HG03025 (cell line): Measurements from ENCODE around the gene ERICH6B.

Experiments used
- ATAC-seq: cut with Tn5 transposase; IDR thresholded peaks from one replicate; pipeline ENCODE4 v1.9.1; 2021; ENCODE audit warnings: mild to moderate bottlenecking, moderate library complexity; ENCODE audit not compliant: unreplicated experiment, low FRiP score

The ERICH6B gene

GRCh38 chr13:45508776-45509175, 106.8 kb downstream of the ERICH6B start:
- ATAC-seq, result no peak

- no peak for ATAC-seq
Measured at GRCh38 chr13:45506811-45507210, 108.7 kb downstream of the ERICH6B start.

GRCh38 chr13:45503658-45504057, 111.9 kb downstream of the ERICH6B start:
- ATAC-seq, result no peak

GRCh38 chr13:45501175-45501526, 114.4 kb downstream of the ERICH6B start:
- ATAC-seq, result no peak

- no peak for ATAC-seq
Measured at GRCh38 chr13:45500492-45501174, 114.9 kb downstream of the ERICH6B start.

- ATAC-seq, result no peak
Measured at GRCh38 chr13:45496942-45497341, 118.6 kb downstream of the ERICH6B start.

- ATAC-seq, result no peak
Measured at GRCh38 chr13:45492538-45492937, 123.0 kb downstream of the ERICH6B start.
